ENCODE data around the gene PTGDS. TPM values are rescaled to one million over a fixed set of nuclear protein-coding genes. Genes with fewer than 3 reads are reported as not detected.

PTGDS gene
- total RNA-seq, 2 experiments from 2014 or later: not detected

- intact Hi-C loops (cut with micrococcal nuclease): loop anchor here (5.0 kb wide), 2 partner anchors 40 to 125 kb away; no protein-coding TSS in a partner anchor
- H3K9me3 Mint-ChIP-seq: no peaks in the 10 kb centered on the region
- no peak within 1 kb of the TSS for H3K27ac Mint-ChIP-seq
- peaks cover 37% of the 10 kb centered on the region for H3K4me1 Mint-ChIP-seq (ENCODE audit: low read depth)
- no peaks in the 10 kb centered on the region for H3K27me3 Mint-ChIP-seq
- POLR2A ChIA-PET: interaction anchor here (1.3 kb wide), 1 partner anchor 32 kb away, joined by 3 read pairs; the partner anchor contains the start of gene CLIC3
- no peaks in the 10 kb centered on the region for H3K36me3 Mint-ChIP-seq
- CTCF ChIA-PET: interaction anchor here (1.0 to 6.8 kb wide), 15 partner anchors 9 to 184 kb away, joined by 3 to 73 read pairs (median 18); partner anchors contain the start of genes AJM1, CLIC3, MAN1B1 and PAXX
- peak within 1 kb of the TSS; percentile 68 for H3K4me3 Mint-ChIP-seq
- no peak for DNase-seq
Measured at GRCh38 chr9:137027369-137028262, 50.3 kb downstream of the PTGDS start, which contains the start of gene ABCA2. ABCA2 (minus strand) TSS chr9:137028237; CDS start chr9:137028140, 97 bp downstream.

- peak; percentile 78 for DNase-seq
- POLR2A ChIA-PET: interaction anchor here (0.8 kb wide), 1 partner anchor 42 kb away, joined by 3 read pairs; the partner anchor contains the start of gene SAPCD2
- H3K27me3 Mint-ChIP-seq: no peaks in the 10 kb centered on the region
- peak overlapping the region; percentile 55 for H3K4me3 Mint-ChIP-seq
- no peaks in the 10 kb centered on the region for H3K9me3 Mint-ChIP-seq
- CTCF ChIA-PET: interaction anchor here (0.7 to 6.8 kb wide), 47 partner anchors 8 to 300 kb away, joined by 3 to 73 read pairs (median 8); partner anchors contain the start of genes AJM1, CLIC3, ENTPD2 and MAN1B1
- H3K27ac Mint-ChIP-seq: no peak overlapping the region
- H3K36me3 Mint-ChIP-seq: no peaks in the 10 kb centered on the region
- intact Hi-C loops (cut with micrococcal nuclease): loop anchor here (5.0 kb wide), 2 partner anchors 39 to 126 kb away; no protein-coding TSS in a partner anchor
- H3K4me1 Mint-ChIP-seq (ENCODE audit: low read depth): peaks cover 41% of the 10 kb centered on the region
Measured at GRCh38 chr9:137028263-137029057, 51.2 kb downstream of the PTGDS start.

- peak overlapping the region; percentile 55 for H3K4me3 Mint-ChIP-seq
- no peaks in the 10 kb centered on the region for H3K9me3 Mint-ChIP-seq
- peaks cover 46% of the 10 kb centered on the region for H3K4me1 Mint-ChIP-seq (ENCODE audit: low read depth)
- H3K27me3 Mint-ChIP-seq: no peaks in the 10 kb centered on the region
- DNase-seq: peak; percentile 84
- H3K36me3 Mint-ChIP-seq: no peaks in the 10 kb centered on the region
- peak overlapping the region; percentile 1 for H3K27ac Mint-ChIP-seq
- intact Hi-C loops (cut with micrococcal nuclease): loop anchor here (5.0 kb wide), 2 partner anchors 38 to 127 kb away; no protein-coding TSS in a partner anchor
- CTCF ChIA-PET: interaction anchor here (0.6 to 6.8 kb wide), 56 partner anchors 8 to 301 kb away, joined by 3 to 73 read pairs (median 7); partner anchors contain the start of genes AJM1, CLIC3, CYSRT1 and ENTPD2
- POLR2A ChIA-PET: interaction anchor here (0.6 to 0.8 kb wide), 2 partner anchors 41 to 238 kb away, joined by 3 to 5 read pairs; partner anchors contain the start of genes SAPCD2 and TMEM141
Measured at GRCh38 chr9:137029058-137029936, 52.0 kb downstream of the PTGDS start.

- intact Hi-C loops (cut with micrococcal nuclease): loop anchor here (5.0 to 10.0 kb wide), 2 partner anchors 33 to 85 kb away; partner anchors contain the start of genes C8G, CLIC3 and FBXW5
- ChIA-PET CTCF (interaction anchor here (0.6 to 6.8 kb wide), 50 partner anchors 7 to 302 kb away, joined by 3 to 73 read pairs (median 8); partner anchors contain the start of genes AJM1, CLIC3, CYSRT1 and ENTPD2), POLR2A (interaction anchor here (0.6 kb wide), 1 partner anchor 239 kb away, joined by 5 read pairs; the partner anchor contains the start of gene TMEM141)
- Mint-ChIP-seq H3K36me3 (no peaks in the 10 kb centered on the region), H3K4me3 (peak overlapping the region; percentile 37), H3K27me3 (no peaks in the 10 kb centered on the region), H3K9me3 (no peaks in the 10 kb centered on the region), H3K27ac (peak overlapping the region; percentile 72), H3K4me1 (ENCODE audit: low read depth) (peaks cover 53% of the 10 kb centered on the region)
- DNase-seq: peak; percentile 36
Measured at GRCh38 chr9:137030006-137030405, 52.7 kb downstream of the PTGDS start.

GRCh38 chr9:137030538-137031527 is 53.5 kb downstream of the PTGDS start:
- peak overlapping the region; percentile 72 for H3K27ac Mint-ChIP-seq
- no peaks in the 10 kb centered on the region for H3K27me3 Mint-ChIP-seq
- H3K4me1 Mint-ChIP-seq (ENCODE audit: low read depth): peaks cover 57% of the 10 kb centered on the region
- no peaks in the 10 kb centered on the region for H3K36me3 Mint-ChIP-seq
- peak; percentile 84 for DNase-seq
- H3K9me3 Mint-ChIP-seq: no peaks in the 10 kb centered on the region
- peak overlapping the region; percentile 37 for H3K4me3 Mint-ChIP-seq
- ChIA-PET POLR2A (interaction anchor here (0.5 kb wide), 1 partner anchor 598 kb away, joined by 3 read pairs; no protein-coding TSS in a partner anchor), CTCF (interaction anchor here (0.6 to 6.8 kb wide), 17 partner anchors 6 to 303 kb away, joined by 3 to 73 read pairs (median 14); partner anchors contain the start of genes AJM1, MAN1B1, NPDC1 and PTGDS)
- intact Hi-C loops (cut with micrococcal nuclease): loop anchor here (5.0 to 10.0 kb wide), 2 partner anchors 34 to 86 kb away; partner anchors contain the start of genes C8G, CLIC3 and FBXW5

Other genes starting within 250 kb of the PTGDS start
- gene LCN10, start 234.6 kb upstream of the PTGDS start, total RNA-seq: 1 to 10 TPM; 1.2 to 1.5 TPM
- not detected for gene LCN6, start 229.0 kb upstream of the PTGDS start, total RNA-seq
- not detected for gene LCN8, start 219.3 kb upstream of the PTGDS start, total RNA-seq
- gene LCN15, start 213.0 kb upstream of the PTGDS start, total RNA-seq: not detected
- 10 to 100 TPM; 42.3 to 45.2 TPM for gene TMEM141, start 186.2 kb upstream of the PTGDS start, total RNA-seq
- under 1 TPM; 0.21 to 0.36 TPM for gene CCDC183, start 181.2 kb upstream of the PTGDS start, total RNA-seq
- 10 to 100 TPM; 83.4 to 85.3 TPM for gene RABL6, start 169.6 kb upstream of the PTGDS start, total RNA-seq
- gene AJM1, start 135.0 kb upstream of the PTGDS start, total RNA-seq: 1 to 10 TPM; 3.8 to 4.2 TPM
- gene PHPT1, start 128.1 kb upstream of the PTGDS start, total RNA-seq: 10 to 100 TPM; 92.2 to 95.5 TPM
- gene MAMDC4, start 125.2 kb upstream of the PTGDS start, total RNA-seq: 10 to 100 TPM; 13.0 to 14.3 TPM
- gene EDF1, start 111.2 kb upstream of the PTGDS start, total RNA-seq: 100 to 1,000 TPM; 302 to 311 TPM
- 10 to 100 TPM; 40.0 to 41.4 TPM for gene TRAF2, start 91.0 kb upstream of the PTGDS start, total RNA-seq
- 10 to 100 TPM; 66.8 to 69.4 TPM for gene FBXW5, start 32.8 kb upstream of the PTGDS start, total RNA-seq
- gene C8G, start 32.3 kb upstream of the PTGDS start, total RNA-seq: under 1 TPM; 0.90 to 0.94 TPM
- 1 to 10 TPM; 1.6 to 2.1 TPM for gene LCN12, start 25.2 kb upstream of the PTGDS start, total RNA-seq
- gene LCNL1, start 5.5 kb downstream of the PTGDS start, total RNA-seq: not detected
- gene PAXX, start 14.9 kb downstream of the PTGDS start, total RNA-seq: 10 to 100 TPM; 71.0 to 71.2 TPM
- under 1 TPM; 0.43 to 0.61 TPM for gene CLIC3, start 19.1 kb downstream of the PTGDS start, total RNA-seq
- 10 to 100 TPM; 22.1 to 22.9 TPM for gene ABCA2, start 50.7 kb downstream of the PTGDS start, total RNA-seq
- 1 to 10 TPM in 1 of 2 experiments, under 1 TPM in 1; 0.85 to 1.3 TPM for gene FUT7, start 54.6 kb downstream of the PTGDS start, total RNA-seq
- gene NPDC1, start 68.7 kb downstream of the PTGDS start, total RNA-seq: 10 to 100 TPM; 36.0 to 42.6 TPM
- not detected for gene ENTPD2, start 76.6 kb downstream of the PTGDS start, total RNA-seq
- gene SAPCD2, start 93.1 kb downstream of the PTGDS start, total RNA-seq: 1 to 10 TPM; 6.4 to 6.6 TPM
- 1 to 10 TPM; 6.7 to 7.7 TPM for gene UAP1L1, start 100.0 kb downstream of the PTGDS start, total RNA-seq
- gene MAN1B1, start 109.5 kb downstream of the PTGDS start, total RNA-seq: 10 to 100 TPM; 32.9 to 33.1 TPM
- gene DPP7, start 137.2 kb downstream of the PTGDS start, total RNA-seq: 100 to 1,000 TPM; 195 to 208 TPM
- not detected for gene GRIN1, start 161.7 kb downstream of the PTGDS start, total RNA-seq
- not detected for gene LRRC26, start 192.5 kb downstream of the PTGDS start, total RNA-seq
- not detected for gene TMEM210, start 194.6 kb downstream of the PTGDS start, total RNA-seq
- gene ANAPC2, start 211.1 kb downstream of the PTGDS start, total RNA-seq: 10 to 100 TPM; 36.3 to 36.9 TPM
- gene SSNA1, start 211.2 kb downstream of the PTGDS start, total RNA-seq: 10 to 100 TPM; 58.9 to 62.1 TPM
- gene TPRN, start 223.2 kb downstream of the PTGDS start, total RNA-seq: 1 to 10 TPM; 6.1 to 6.7 TPM
- gene TMEM203, start 228.1 kb downstream of the PTGDS start, total RNA-seq: 10 to 100 TPM; 30.0 to 31.1 TPM
- 10 to 100 TPM; 29.4 to 31.3 TPM for gene NDOR1, start 228.2 kb downstream of the PTGDS start, total RNA-seq
- 1 to 10 TPM; 3.4 to 4.4 TPM for gene RNF208, start 244.7 kb downstream of the PTGDS start, total RNA-seq
- gene CYSRT1, start 247.7 kb downstream of the PTGDS start, total RNA-seq: under 1 TPM; 0.21 to 0.70 TPM
- gene RNF224, start 250.0 kb downstream of the PTGDS start, total RNA-seq: not detected

All from activated CD4-positive, alpha-beta memory T cell treated with anti-CD3 and anti-CD28 coated beads for 36 hours (primary cell).